ENCODE data around the gene FBXO10. TPM values are rescaled to one million over a fixed set of nuclear protein-coding genes. Genes with fewer than 3 reads are reported as not detected.
"Not testable (repeated sequence)": the region's sequence is repeated elsewhere in the genome, so short reads cannot be mapped to it uniquely, and the experiment has no call there.

Gene FBXO10
- total RNA-seq, 2 experiments from 2014 or later, result 9.4 to 13.2 TPM

DNA sequence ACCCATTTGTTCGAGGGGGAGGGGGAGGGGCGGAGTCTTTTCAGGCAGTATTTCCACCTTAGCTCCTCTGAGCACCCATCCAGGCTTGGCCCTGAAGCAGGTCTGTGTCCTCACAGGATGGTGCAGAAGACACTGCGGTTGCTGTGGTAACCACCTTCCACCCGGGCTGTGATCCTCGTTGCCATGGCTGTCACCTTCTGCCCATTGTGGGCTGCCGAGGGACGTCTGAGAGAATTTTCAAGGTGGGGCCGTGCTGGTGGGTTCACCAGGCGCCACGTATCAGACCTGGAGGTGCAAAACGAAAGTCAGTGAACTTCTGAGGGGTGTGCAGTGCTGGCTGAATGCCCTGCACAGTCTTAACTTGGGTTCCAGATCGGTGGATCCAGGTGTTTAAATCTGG, 63.7 kb downstream of the FBXO10 start:
- intact Hi-C loops (cut with micrococcal nuclease; ENCODE audit: unreplicated experiment), result no loop called here

DNA sequence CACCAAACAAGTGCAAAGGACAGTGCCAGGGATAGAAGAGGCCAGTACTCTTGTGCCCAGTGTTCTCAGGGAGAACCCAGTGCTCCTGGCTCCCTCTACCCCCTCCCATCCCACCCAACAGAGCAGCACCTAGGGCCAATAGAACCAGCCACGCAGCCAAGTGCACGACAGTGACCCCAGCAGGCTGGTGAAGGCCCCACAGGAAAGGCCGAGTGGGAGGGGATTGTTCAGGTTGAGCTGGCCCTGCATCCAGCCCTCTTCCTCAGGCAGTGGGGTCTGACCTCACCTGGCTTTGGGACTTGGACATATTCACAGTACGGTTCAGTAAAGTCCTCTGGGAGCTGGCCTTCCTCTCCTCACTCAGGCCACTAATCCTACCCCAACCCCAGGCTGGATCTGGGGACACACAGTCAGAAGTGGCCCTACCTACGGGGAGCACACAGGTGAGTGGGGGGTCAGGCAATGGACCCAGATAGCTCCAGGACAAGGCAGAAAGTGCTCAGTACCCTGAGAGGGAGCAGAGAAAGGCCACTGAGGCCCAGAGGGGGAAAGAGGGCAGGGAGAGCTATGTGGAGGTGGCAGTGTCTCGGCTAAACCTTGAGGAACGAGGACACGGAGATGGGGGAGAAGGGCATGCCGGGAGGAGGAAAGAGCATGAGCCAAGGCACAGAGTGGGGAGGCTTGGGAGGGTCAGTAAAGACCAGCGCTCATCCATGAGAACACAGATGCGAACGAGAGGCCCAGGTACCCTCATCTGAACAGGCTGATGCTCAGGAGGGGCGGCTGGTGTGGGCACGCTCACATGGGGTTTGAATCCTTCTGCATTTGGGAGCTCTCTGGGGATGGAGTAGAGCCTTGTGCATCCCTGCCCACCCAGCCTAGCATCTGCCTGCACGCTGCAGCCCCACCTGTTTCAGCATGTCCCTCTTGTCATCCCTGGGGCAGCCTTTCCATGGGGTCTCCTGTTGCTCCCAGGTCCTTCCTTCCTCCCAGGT, 64.9 kb downstream of the FBXO10 start:
- no peaks in the 10 kb centered on the region for H3K9me2 ChIP-seq (ENCODE audit: insufficient read depth, low read length)
- BruUV-seq (replicated peaks), result no TSS peak
- H3K4me2 ChIP-seq (ENCODE audit: low read length), result no peak overlapping the region

More for the DNA sequence above, 63.7 kb downstream of the FBXO10 start:
- Histone ChIP-seq H4K20me1 (ENCODE audit: insufficient read depth, low read length) (no peaks in the 10 kb centered on the region), H3K9me2 (ENCODE audit: insufficient read depth, low read length) (no peaks in the 10 kb centered on the region), H3K4me2 (ENCODE audit: low read length) (peak overlapping the region; percentile 17; the same call in 1 of the 2 replicates), H3K4me1 (ENCODE audit: insufficient read depth, low read length, poor library complexity, severe bottlenecking) (peaks cover 4% of the 10 kb centered on the region), H3K79me2 (ENCODE audit: insufficient read depth, low read depth, low read length) (no peaks in the 10 kb centered on the region), H3K9me3 (ENCODE audit: low read length) (no peaks in the 10 kb centered on the region), H3K27ac (ENCODE audit: low read depth, low read length, poor library complexity, severe bottlenecking) (no peak overlapping the region), H2AFZ (ENCODE audit: low read length) (no peak overlapping the region), H3K4me3 (ENCODE audit: low read depth, low read length, poor library complexity, severe bottlenecking) (no peak overlapping the region), H3K36me3 (ENCODE audit: insufficient read depth, low read length) (peaks cover 16% of the 10 kb centered on the region)
- ChIA-PET CTCF (ENCODE audit: unreplicated experiment) (no interaction called here), POLR2A (interaction anchor here (0.5 to 1.3 kb wide), 3 partner anchors 16 to 112 kb away, joined by 4 to 6 read pairs (median 4); no protein-coding TSS in a partner anchor)
- no TSS peak for BruUV-seq (replicated peaks)
- TF ChIP-seq EZH2phosphoT487 (IDR thresholded peaks at IDR 0.05; ENCODE audit: borderline replicate concordance, low read depth, low read length), result no peak
- TF ChIP-seq, protein P1, sequence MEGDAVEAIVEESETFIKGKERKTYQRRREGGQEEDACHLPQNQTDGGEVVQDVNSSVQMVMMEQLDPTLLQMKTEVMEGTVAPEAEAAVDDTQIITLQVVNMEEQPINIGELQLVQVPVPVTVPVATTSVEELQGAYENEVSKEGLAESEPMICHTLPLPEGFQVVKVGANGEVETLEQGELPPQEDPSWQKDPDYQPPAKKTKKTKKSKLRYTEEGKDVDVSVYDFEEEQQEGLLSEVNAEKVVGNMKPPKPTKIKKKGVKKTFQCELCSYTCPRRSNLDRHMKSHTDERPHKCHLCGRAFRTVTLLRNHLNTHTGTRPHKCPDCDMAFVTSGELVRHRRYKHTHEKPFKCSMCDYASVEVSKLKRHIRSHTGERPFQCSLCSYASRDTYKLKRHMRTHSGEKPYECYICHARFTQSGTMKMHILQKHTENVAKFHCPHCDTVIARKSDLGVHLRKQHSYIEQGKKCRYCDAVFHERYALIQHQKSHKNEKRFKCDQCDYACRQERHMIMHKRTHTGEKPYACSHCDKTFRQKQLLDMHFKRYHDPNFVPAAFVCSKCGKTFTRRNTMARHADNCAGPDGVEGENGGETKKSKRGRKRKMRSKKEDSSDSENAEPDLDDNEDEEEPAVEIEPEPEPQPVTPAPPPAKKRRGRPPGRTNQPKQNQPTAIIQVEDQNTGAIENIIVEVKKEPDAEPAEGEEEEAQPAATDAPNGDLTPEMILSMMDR (conservative IDR thresholded peaks at IDR 0.05; ENCODE audit: low read length), result no peak
- peak; percentile 19 for DNase-seq (ENCODE audit: low spot score)

DNA sequence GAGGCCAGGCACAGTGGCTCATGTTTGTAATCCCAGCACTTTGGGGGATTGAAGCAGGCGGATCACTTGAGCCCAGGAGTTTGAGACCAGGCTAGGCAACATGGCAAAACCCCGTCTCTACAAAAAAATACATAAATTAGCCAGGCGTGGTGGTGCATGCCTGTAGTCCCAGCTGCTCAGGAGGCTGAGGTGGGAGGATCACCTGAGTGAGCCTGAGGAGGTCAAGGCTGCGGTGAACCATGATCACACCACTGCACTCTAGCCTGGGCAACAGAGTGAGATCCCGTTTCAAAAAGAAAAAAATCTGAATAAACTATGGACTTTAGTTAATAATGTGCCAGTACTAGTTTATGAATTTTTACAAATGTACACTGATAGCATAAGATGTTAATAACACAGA, 66.1 kb downstream of the FBXO10 start:
- intact Hi-C loops (cut with micrococcal nuclease; ENCODE audit: unreplicated experiment); H3K4me1 ChIP-seq (ENCODE audit: insufficient read depth, low read length, poor library complexity, severe bottlenecking); BruUV-seq (replicated peaks); DNase-seq (ENCODE audit: low spot score); POLR2A ChIA-PET; H3K4me3 ChIP-seq (ENCODE audit: low read depth, low read length, poor library complexity, severe bottlenecking); H3K9me2 ChIP-seq (ENCODE audit: insufficient read depth, low read length); H3K9me3 ChIP-seq (ENCODE audit: low read length); H4K20me1 ChIP-seq (ENCODE audit: insufficient read depth, low read length); H3K27ac ChIP-seq (ENCODE audit: low read depth, low read length, poor library complexity, severe bottlenecking); H3K79me2 ChIP-seq (ENCODE audit: insufficient read depth, low read depth, low read length); H3K4me2 ChIP-seq (ENCODE audit: low read length); H2AFZ ChIP-seq (ENCODE audit: low read length); CTCF ChIA-PET (ENCODE audit: unreplicated experiment): not testable (repeated sequence)
- peaks cover 38% of the 10 kb centered on the region for H3K36me3 ChIP-seq (ENCODE audit: insufficient read depth, low read length)

More for the DNA sequence above, 64.9 kb downstream of the FBXO10 start:
- peak; percentile 49 for DNase-seq (ENCODE audit: low spot score)
- no peaks in the 10 kb centered on the region for H3K9me3 ChIP-seq (ENCODE audit: low read length)
- H2AFZ ChIP-seq (ENCODE audit: low read length), result no peak overlapping the region
- no peaks in the 10 kb centered on the region for H3K79me2 ChIP-seq (ENCODE audit: insufficient read depth, low read depth, low read length)
- H3K4me1 ChIP-seq (ENCODE audit: insufficient read depth, low read length, poor library complexity, severe bottlenecking), result peaks cover 4% of the 10 kb centered on the region
- H3K36me3 ChIP-seq (ENCODE audit: insufficient read depth, low read length), result peaks cover 27% of the 10 kb centered on the region
- no peak for TF ChIP-seq EZH2phosphoT487 (IDR thresholded peaks at IDR 0.05; ENCODE audit: borderline replicate concordance, low read depth, low read length)
- TF ChIP-seq, protein P1 (conservative IDR thresholded peaks at IDR 0.05; ENCODE audit: low read length), result peak; percentile 42; the same call in 1 of the 2 replicates
- intact Hi-C loops (cut with micrococcal nuclease; ENCODE audit: unreplicated experiment), result no loop called here
- no peak overlapping the region for H3K4me3 ChIP-seq (ENCODE audit: low read depth, low read length, poor library complexity, severe bottlenecking)
- H4K20me1 ChIP-seq (ENCODE audit: insufficient read depth, low read length), result no peaks in the 10 kb centered on the region
- ChIA-PET POLR2A (interaction anchor here (0.5 to 1.3 kb wide), 3 partner anchors 15 to 64 kb away, joined by 3 to 4 read pairs (median 4); no protein-coding TSS in a partner anchor), CTCF (ENCODE audit: unreplicated experiment) (no interaction called here)
- H3K27ac ChIP-seq (ENCODE audit: low read depth, low read length, poor library complexity, severe bottlenecking), result no peak overlapping the region
